Loucy (cell line): ENCODE measurements around the gene ZNF268.

Experiments
- EZH2phosphoT487 ChIP-seq: fragments of 200-600 bp; IDR thresholded peaks from 2 replicates; pipeline ENCODE4 v1.6.1; 2018; ENCODE audit warnings: antibody characterized with exemption, mild to moderate bottlenecking, moderate library complexity, borderline replicate concordance
- TF ChIP-seq, protein P1 (sequence below): fragments of 200-600 bp; sonication (generic); conservative IDR thresholded peaks from 2 replicates; pipeline ENCODE4 v1.5.1; 2014; ENCODE audit warnings: mild to moderate bottlenecking, antibody characterized with exemption, low read length

DNA sequence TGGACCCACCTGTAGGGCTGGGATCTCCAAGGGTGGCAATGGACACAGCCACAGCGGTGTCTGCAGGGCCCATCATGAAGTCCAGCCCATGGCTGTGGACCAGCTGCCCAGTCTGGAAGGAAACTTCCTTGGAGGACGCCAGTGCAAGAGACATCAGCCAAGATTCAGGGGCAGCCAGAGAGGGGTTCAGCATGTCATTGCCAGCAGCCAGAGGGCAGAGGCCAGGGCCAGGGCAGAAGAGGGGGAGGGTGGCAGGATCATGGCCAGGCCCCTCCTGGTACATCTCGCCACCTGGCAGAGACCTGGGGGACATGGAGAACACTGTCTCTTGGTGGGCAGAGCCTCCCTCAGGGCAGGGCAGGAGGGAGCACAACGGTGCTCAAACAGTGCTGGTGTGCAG is 44.2 kb downstream of the ZNF268 start:
- TF ChIP-seq, protein P1, sequence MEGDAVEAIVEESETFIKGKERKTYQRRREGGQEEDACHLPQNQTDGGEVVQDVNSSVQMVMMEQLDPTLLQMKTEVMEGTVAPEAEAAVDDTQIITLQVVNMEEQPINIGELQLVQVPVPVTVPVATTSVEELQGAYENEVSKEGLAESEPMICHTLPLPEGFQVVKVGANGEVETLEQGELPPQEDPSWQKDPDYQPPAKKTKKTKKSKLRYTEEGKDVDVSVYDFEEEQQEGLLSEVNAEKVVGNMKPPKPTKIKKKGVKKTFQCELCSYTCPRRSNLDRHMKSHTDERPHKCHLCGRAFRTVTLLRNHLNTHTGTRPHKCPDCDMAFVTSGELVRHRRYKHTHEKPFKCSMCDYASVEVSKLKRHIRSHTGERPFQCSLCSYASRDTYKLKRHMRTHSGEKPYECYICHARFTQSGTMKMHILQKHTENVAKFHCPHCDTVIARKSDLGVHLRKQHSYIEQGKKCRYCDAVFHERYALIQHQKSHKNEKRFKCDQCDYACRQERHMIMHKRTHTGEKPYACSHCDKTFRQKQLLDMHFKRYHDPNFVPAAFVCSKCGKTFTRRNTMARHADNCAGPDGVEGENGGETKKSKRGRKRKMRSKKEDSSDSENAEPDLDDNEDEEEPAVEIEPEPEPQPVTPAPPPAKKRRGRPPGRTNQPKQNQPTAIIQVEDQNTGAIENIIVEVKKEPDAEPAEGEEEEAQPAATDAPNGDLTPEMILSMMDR, result no peak
- TF ChIP-seq EZH2phosphoT487, result no peak
